K562 (cell line): ENCODE data around the gene ZNF649. TPM values are rescaled to one million over a fixed set of nuclear protein-coding genes. Genes with fewer than 3 reads are reported as not detected.

Experiments
- ASH1L ChIP-seq: fragments of 450-650 bp; IDR thresholded peaks from 2 replicates; pipeline ENCODE4 v1.6.1; 2018; ENCODE audit warnings: borderline replicate concordance, mild to moderate bottlenecking, low read depth; ENCODE audit not compliant: partially characterized antibody
- CBX1 ChIP-seq: sonication (generic); IDR thresholded peaks from 2 replicates; pipeline ENCODE4 v1.6.1; 2016; ENCODE audit warnings: antibody characterized with exemption, low read depth, mild to moderate bottlenecking
- CHCHD3 ChIP-seq: fragments of 250-450 bp; sonication (Bioruptor Pico); IDR thresholded peaks from 2 replicates; pipeline ENCODE4 v2.1.2; 2022; ENCODE audit warnings: mild to moderate bottlenecking
- CXXC5 ChIP-seq: fragments of 250-450 bp; sonication (Bioruptor Pico); IDR thresholded peaks from 2 replicates; pipeline ENCODE4 v1.8.0; 2022; ENCODE audit warnings: inconsistent platforms, mild to moderate bottlenecking, moderate library complexity
- ETS2 ChIP-seq: IDR thresholded peaks from 2 replicates; pipeline ENCODE4 v1.6.1; 2016; ENCODE audit warnings: borderline replicate concordance, missing genetic modification characterization, mild to moderate bottlenecking, moderate library complexity, missing compliant biosample characterization; ENCODE audit not compliant: poor library complexity, severe bottlenecking
- GABPA ChIP-seq: fragments of 200-800 bp; sonication (Bioruptor generic); conservative IDR thresholded peaks from 2 replicates; pipeline ENCODE4 v1.6.1; 2016; ENCODE audit warnings: low read depth, missing genetic modification characterization, missing compliant biosample characterization
- KDM2B ChIP-seq: fragments of 250-450 bp; sonication (Bioruptor Pico); IDR thresholded peaks from 2 replicates; pipeline ENCODE4 v1.8.0; 2021; ENCODE audit warnings: mild to moderate bottlenecking, moderate library complexity
- LCOR ChIP-seq: sonication (generic); formaldehyde crosslinking; IDR thresholded peaks from 2 replicates; pipeline ENCODE4 v1.8.0; 2022; ENCODE audit warnings: mild to moderate bottlenecking, missing genetic modification reagents
- NBN ChIP-seq: fragments of 450-650 bp; IDR thresholded peaks from 2 replicates; pipeline ENCODE4 v1.6.1; 2016; ENCODE audit warnings: low read depth, mild to moderate bottlenecking
- NFATC3 ChIP-seq: fragments of 450-650 bp; IDR thresholded peaks from 2 replicates; pipeline ENCODE4 v1.6.1; 2017; ENCODE audit warnings: mild to moderate bottlenecking
- NFRKB ChIP-seq: fragments of 450-650 bp; IDR thresholded peaks from 2 replicates; pipeline ENCODE4 v1.6.1; 2016; ENCODE audit warnings: low read depth
- RCOR1 ChIP-seq, 2 experiments: IDR thresholded peaks; 2 replicates each; pipeline ENCODE4 v1.6.1; 2012; ENCODE audit warnings: low read depth in 2 of 2, low read length in 2 of 2, borderline replicate concordance in 1 of 2, improper control_type of control experiment in 1 of 2
- SNRNP70 ChIP-seq: fragments of 200-400 bp; formaldehyde crosslinking; optimal IDR thresholded peaks from 2 replicates; pipeline ENCODE3; 2017; ENCODE audit warnings: low read depth, low read length
- TRIM25 ChIP-seq: fragments of 450-650 bp; IDR thresholded peaks from 2 replicates; pipeline ENCODE4 v1.7.0; 2016; ENCODE audit warnings: borderline replicate concordance
- TRIM28 ChIP-seq: fragments of 450-650 bp; IDR thresholded peaks from 2 replicates; pipeline ENCODE4 v1.6.1; 2017
- ZNF316 ChIP-seq: fragments of 450-650 bp; IDR thresholded peaks from 2 replicates; pipeline ENCODE4 v1.6.1; 2016
- ZNF511 ChIP-seq: sonication (generic); formaldehyde crosslinking; IDR thresholded peaks from 2 replicates; pipeline ENCODE4 v1.8.0; 2022; ENCODE audit warnings: mild to moderate bottlenecking, missing genetic modification reagents
- ZNF551 ChIP-seq: fragments of 250-450 bp; sonication (Bioruptor Pico); IDR thresholded peaks from 2 replicates; pipeline ENCODE4 v1.5.0; 2021; ENCODE audit warnings: mild to moderate bottlenecking, moderate library complexity
- ZNF696 ChIP-seq: fragments of 250-450 bp; sonication (Bioruptor Pico); conservative IDR thresholded peaks from 2 replicates; pipeline ENCODE4 v1.4.0; 2020; ENCODE audit warnings: mild to moderate bottlenecking, moderate library complexity
- ZNF707 ChIP-seq: fragments of 250-450 bp; sonication (Bioruptor Pico); conservative IDR thresholded peaks from 2 replicates; pipeline ENCODE4 v1.8.0; 2022; ENCODE audit warnings: inconsistent platforms, mild to moderate bottlenecking, moderate library complexity
- ZNF764 ChIP-seq: fragments of 250-450 bp; sonication (Bioruptor Pico); IDR thresholded peaks from 2 replicates; pipeline ENCODE4 v1.4.0; 2020; ENCODE audit warnings: low read depth, mild to moderate bottlenecking, moderate library complexity
- ZNF79 ChIP-seq: fragments of 250-450 bp; sonication (Bioruptor Pico); IDR thresholded peaks from 2 replicates; pipeline ENCODE4 v1.4.0; 2020; ENCODE audit warnings: low read depth, mild to moderate bottlenecking, moderate library complexity
- ZNF830 ChIP-seq: fragments of 250-450 bp; sonication (Bioruptor Pico); IDR thresholded peaks from 2 replicates; pipeline ENCODE4 v1.5.0; 2021; ENCODE audit warnings: mild to moderate bottlenecking
- polyA plus RNA-seq, 8 experiments: library from polyadenylated mRNA; depleted of rRNA in 4 of 8; stranded (reverse) in 5 of 8; unstranded in 3 of 8; fragments of >200 nt; fragmentation: Nextera tagmentation in 2 of 8; fragmentation: Illumina TruSeq in 1 of 8; extraction: Ambion mirVana in 2 of 8; extraction: Trizol in 1 of 8; gene quantifications; 2 replicates each; pipeline versions ENCODE4 v1.2.1 to v1.2.3, GENCODE V29; 2011 to 2014; ENCODE audit warnings: inconsistent platforms in 1 of 8, missing spikeins in 1 of 8
- total RNA-seq, 7 experiments: library from RNA; depleted of rRNA in 6 of 7; stranded (reverse); fragments of >200 nt in 6 of 7; fragmentation: Illumina TruSeq in 2 of 7; extraction: Trizol in 2 of 7; gene quantifications; 2 replicates each; pipeline versions ENCODE4 v1.2.1 to v1.2.3, GENCODE V29; 2011 to 2021; ENCODE audit warnings: low replicate concordance in 1 of 7
- TF ChIP-seq, protein P1 (sequence below): fragments of 250-450 bp; sonication (Bioruptor Pico); IDR thresholded peaks from 2 replicates; pipeline ENCODE4 v1.8.0; 2022; ENCODE audit warnings: moderate library complexity, mild to moderate bottlenecking, inconsistent platforms
- TF ChIP-seq, protein P2 (sequence below): fragments of 450-650 bp; formaldehyde crosslinking; conservative IDR thresholded peaks from 2 replicates; pipeline ENCODE4 v1.4.0; 2022; ENCODE audit warnings: mild to moderate bottlenecking, missing genetic modification characterization

The ZNF649 gene
- total and polyA plus RNA-seq, 9 of the 15 experiments (the other 6 are each of a cell fraction or from before 2014, with no cell fraction given), result 1.4 to 14.9 (median 8.3) TPM

DNA sequence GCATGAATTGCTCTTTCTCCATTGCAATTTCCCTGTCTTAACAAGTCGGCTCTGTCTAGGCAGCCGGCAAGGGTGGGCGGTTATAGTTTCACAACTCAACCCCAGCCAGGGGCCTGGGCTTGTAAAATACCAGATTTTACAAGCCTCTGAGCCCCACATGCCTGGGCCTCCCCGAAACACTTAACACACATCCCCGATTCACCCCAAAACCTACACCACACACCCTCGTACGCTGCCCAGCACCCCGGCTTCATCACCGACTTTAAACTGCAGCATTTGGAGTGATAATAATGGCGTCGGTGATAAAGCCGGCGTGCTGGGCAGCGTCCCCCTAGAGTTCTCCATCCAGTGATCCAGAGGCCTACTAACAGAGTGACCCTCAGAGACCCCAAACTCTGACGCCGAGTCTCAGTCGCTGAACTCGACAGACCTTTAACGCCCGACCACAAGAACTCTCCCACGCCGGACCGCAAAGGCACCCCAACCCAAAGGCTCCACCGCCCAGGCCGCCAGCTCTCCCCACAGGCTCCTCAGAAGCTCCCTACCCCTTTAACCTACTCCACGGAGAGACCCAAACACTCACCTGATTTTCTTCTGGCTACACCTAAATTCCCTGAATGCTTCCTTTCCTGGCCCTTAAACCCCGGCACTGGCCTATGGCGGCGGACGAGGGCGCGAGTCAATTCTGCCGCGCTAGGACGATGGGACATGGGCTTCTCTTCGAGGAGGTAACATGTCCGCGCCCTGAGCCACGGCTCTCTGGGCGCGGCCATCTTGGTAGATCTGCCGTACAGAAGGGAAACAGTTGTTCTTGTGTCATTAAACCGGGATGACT is at the start of gene ZNF649 (continued):
- peak in 1 of 2 experiments; percentile 42; a peak in 1 of 4 replicates for TF ChIP-seq RCOR1 (IDR thresholded peaks at IDR 0.05; ENCODE audit: borderline replicate concordance in 1 of 2, low read depth in 2 of 2, low read length in 2 of 2)
- TF ChIP-seq ZNF551 (CRISPR knock-in tag), result no peak
- no peak for TF ChIP-seq ZNF696 (CRISPR knock-in tag)
- TF ChIP-seq ZNF79 (CRISPR knock-in tag), result no peak
- no peak for TF ChIP-seq TRIM25
- TF ChIP-seq ZNF764 (CRISPR knock-in tag), result no peak
- TF ChIP-seq, protein P1, sequence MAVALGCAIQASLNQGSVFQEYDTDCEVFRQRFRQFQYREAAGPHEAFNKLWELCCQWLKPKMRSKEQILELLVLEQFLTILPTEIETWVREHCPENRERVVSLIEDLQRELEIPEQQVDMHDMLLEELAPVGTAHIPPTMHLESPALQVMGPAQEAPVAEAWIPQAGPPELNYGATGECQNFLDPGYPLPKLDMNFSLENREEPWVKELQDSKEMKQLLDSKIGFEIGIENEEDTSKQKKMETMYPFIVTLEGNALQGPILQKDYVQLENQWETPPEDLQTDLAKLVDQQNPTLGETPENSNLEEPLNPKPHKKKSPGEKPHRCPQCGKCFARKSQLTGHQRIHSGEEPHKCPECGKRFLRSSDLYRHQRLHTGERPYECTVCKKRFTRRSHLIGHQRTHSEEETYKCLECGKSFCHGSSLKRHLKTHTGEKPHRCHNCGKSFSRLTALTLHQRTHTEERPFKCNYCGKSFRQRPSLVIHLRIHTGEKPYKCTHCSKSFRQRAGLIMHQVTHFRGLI (CRISPR knock-in tag), result no peak
- TF ChIP-seq NFATC3, result no peak
- TF ChIP-seq ZNF511 (CRISPR knock-in tag), result no peak
- peak; percentile 68 for TF ChIP-seq CXXC5
- peak; percentile 56; the same call in 1 of the 2 replicates for TF ChIP-seq NBN
- TF ChIP-seq TRIM28, result peak; percentile 73; the same call in 1 of the 2 replicates
- peak; percentile 69; the same call in 1 of the 2 replicates for TF ChIP-seq LCOR
- peak; percentile 96 for TF ChIP-seq NFRKB
- TF ChIP-seq, protein P2, sequence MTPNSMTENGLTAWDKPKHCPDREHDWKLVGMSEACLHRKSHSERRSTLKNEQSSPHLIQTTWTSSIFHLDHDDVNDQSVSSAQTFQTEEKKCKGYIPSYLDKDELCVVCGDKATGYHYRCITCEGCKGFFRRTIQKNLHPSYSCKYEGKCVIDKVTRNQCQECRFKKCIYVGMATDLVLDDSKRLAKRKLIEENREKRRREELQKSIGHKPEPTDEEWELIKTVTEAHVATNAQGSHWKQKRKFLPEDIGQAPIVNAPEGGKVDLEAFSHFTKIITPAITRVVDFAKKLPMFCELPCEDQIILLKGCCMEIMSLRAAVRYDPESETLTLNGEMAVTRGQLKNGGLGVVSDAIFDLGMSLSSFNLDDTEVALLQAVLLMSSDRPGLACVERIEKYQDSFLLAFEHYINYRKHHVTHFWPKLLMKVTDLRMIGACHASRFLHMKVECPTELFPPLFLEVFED (CRISPR knock-in tag), result peak; percentile 75; the same call in 1 of the 2 replicates
- no peak for TF ChIP-seq CHCHD3
- TF ChIP-seq SNRNP70, result no peak
- 0 out of 2 replicates have a peak, but pooled peaks have one; percentile 73 for TF ChIP-seq CBX1
- no peak for TF ChIP-seq ZNF316
- no peak for TF ChIP-seq KDM2B
- peak; percentile 25; the same call in 1 of the 2 replicates for TF ChIP-seq GABPA (tag)
- no peak for TF ChIP-seq ASH1L
- TF ChIP-seq ZNF707 (CRISPR knock-in tag), result no peak
- TF ChIP-seq ZNF830, result no peak
- TF ChIP-seq ETS2, result no peak
